Measurements from ENCODE around the gene AKT2.

- no peak for TF ChIP-seq CTCF (conservative IDR thresholded peaks at IDR 0.05; ENCODE audit: low read depth, low read length)
- TF ChIP-seq EZH2 (IDR thresholded peaks at IDR 0.05; ENCODE audit: borderline replicate concordance, low read depth, low read length, poor library complexity, severe bottlenecking), result no peak
Observed at GRCh38 chr19:40304306-40304705, 19.2 kb upstream of the AKT2 start.
